Measurements from ENCODE around the gene GRID2.

DNA sequence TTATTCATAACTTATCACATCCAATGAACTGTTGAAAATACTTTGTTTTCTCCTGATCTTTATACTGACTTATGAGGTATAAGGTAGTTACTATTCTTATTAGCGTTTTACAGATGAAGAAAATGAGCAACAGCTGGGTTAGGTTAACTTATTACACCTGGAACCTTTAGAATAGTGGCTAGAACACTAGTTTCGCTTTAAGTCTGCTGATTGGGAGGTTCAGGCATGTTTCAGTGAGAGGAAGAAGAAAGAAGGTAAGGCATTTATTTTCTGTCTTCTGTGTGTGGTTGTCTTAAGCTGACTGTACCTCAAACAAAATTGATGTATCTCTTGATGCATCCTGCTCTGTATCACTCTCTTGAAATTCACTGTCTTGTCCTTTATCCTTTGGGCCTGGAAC lies 302.5 kb downstream of the GRID2 start:
- TF ChIP-seq, protein P1, sequence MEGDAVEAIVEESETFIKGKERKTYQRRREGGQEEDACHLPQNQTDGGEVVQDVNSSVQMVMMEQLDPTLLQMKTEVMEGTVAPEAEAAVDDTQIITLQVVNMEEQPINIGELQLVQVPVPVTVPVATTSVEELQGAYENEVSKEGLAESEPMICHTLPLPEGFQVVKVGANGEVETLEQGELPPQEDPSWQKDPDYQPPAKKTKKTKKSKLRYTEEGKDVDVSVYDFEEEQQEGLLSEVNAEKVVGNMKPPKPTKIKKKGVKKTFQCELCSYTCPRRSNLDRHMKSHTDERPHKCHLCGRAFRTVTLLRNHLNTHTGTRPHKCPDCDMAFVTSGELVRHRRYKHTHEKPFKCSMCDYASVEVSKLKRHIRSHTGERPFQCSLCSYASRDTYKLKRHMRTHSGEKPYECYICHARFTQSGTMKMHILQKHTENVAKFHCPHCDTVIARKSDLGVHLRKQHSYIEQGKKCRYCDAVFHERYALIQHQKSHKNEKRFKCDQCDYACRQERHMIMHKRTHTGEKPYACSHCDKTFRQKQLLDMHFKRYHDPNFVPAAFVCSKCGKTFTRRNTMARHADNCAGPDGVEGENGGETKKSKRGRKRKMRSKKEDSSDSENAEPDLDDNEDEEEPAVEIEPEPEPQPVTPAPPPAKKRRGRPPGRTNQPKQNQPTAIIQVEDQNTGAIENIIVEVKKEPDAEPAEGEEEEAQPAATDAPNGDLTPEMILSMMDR (IDR thresholded peaks at IDR 0.05), result no peak
- no peak for TF ChIP-seq POLR2A (IDR thresholded peaks at IDR 0.05)
- TF ChIP-seq POLR2AphosphoS5 (IDR thresholded peaks at IDR 0.05), result no peak

All from breast epithelium (tissue), 3 donors.